T-helper 1 cell (primary cell): ENCODE results near the gene NINJ1.

ENCODE experiments used
- DNase-seq, 5 donors: peaks; one replicate each; pipeline ENCODE4 v3.0.0-alpha.2; 2012 to 2020

The NINJ1 gene

GRCh38 chr9:93132287-93132927, 1.6 kb downstream of the NINJ1 start:
- DNase-seq: no peak

- no peak for DNase-seq
These were observed 2.3 kb downstream of the NINJ1 start for GRCh38 chr9:93131599-93132286.

- no peak for DNase-seq
These were observed 3.1 kb downstream of the NINJ1 start for GRCh38 chr9:93130861-93131481.

- DNase-seq: no peak
These were observed 4.2 kb downstream of the NINJ1 start for GRCh38 chr9:93129691-93130500.

GRCh38 chr9:93129286-93129685, 4.8 kb downstream of the NINJ1 start:
- DNase-seq: no peak

- DNase-seq: no peak
These were observed 5.3 kb downstream of the NINJ1 start for GRCh38 chr9:93128715-93129224.

- no peak for DNase-seq
These were observed 5.9 kb downstream of the NINJ1 start for GRCh38 chr9:93128011-93128714.

- DNase-seq: peak in 1 of 5 donors; percentile 6
These were observed 6.6 kb downstream of the NINJ1 start for GRCh38 chr9:93127395-93127911.

GRCh38 chr9:93126825-93127368, 7.2 kb downstream of the NINJ1 start:
- DNase-seq: peak in 1 of 5 donors; percentile 9

GRCh38 chr9:93126151-93126781, 7.8 kb downstream of the NINJ1 start:
- peak in 2 of 5 donors; percentile 7 to 53 for DNase-seq

- no peak for DNase-seq
These were observed 8.6 kb downstream of the NINJ1 start for GRCh38 chr9:93125331-93125894.

GRCh38 chr9:93124793-93125192, 9.3 kb downstream of the NINJ1 start:
- no peak for DNase-seq

GRCh38 chr9:93123561-93124283, 10.3 kb downstream of the NINJ1 start:
- DNase-seq: peak in 1 of 5 donors; percentile 5

- no peak for DNase-seq
These were observed 11.3 kb downstream of the NINJ1 start for GRCh38 chr9:93122721-93123221.

GRCh38 chr9:93121316-93122241, 12.5 kb downstream of the NINJ1 start:
- DNase-seq: no peak

- DNase-seq: no peak
These were observed 13.2 kb downstream of the NINJ1 start for GRCh38 chr9:93120846-93121315.

- peak in 2 of 5 donors; percentile 5 to 55 for DNase-seq
These were observed 13.9 kb downstream of the NINJ1 start for GRCh38 chr9:93119953-93120845.

- peak in 1 of 5 donors; percentile 0 for DNase-seq
These were observed 14.4 kb downstream of the NINJ1 start for GRCh38 chr9:93119703-93119952.
